ENCODE results near the gene CACNA2D4. TPM values are rescaled to one million over a fixed set of nuclear protein-coding genes. Genes with fewer than 3 reads are reported as not detected.

CACNA2D4 gene
- total RNA-seq, 4 donors from 2014 or later = 1.5 to 2.6 (median 2.0) TPM

- no peak for DNase-seq
- Histone ChIP-seq H3K9me3 (no peaks in the 10 kb centered on the region), H3K4me1 (no peaks in the 10 kb centered on the region), H3K27ac (no peak overlapping the region), H3K4me3 (replicated peaks in 1 of 3) (no peak overlapping the region), H3K36me3 (no peaks in the 10 kb centered on the region), H3K27me3 (no peaks in the 10 kb centered on the region)
- WGBS, 2 donors = 85 to 97% methylated on average over 8 of the region's 8 CpGs
- TF ChIP-seq, protein P1, sequence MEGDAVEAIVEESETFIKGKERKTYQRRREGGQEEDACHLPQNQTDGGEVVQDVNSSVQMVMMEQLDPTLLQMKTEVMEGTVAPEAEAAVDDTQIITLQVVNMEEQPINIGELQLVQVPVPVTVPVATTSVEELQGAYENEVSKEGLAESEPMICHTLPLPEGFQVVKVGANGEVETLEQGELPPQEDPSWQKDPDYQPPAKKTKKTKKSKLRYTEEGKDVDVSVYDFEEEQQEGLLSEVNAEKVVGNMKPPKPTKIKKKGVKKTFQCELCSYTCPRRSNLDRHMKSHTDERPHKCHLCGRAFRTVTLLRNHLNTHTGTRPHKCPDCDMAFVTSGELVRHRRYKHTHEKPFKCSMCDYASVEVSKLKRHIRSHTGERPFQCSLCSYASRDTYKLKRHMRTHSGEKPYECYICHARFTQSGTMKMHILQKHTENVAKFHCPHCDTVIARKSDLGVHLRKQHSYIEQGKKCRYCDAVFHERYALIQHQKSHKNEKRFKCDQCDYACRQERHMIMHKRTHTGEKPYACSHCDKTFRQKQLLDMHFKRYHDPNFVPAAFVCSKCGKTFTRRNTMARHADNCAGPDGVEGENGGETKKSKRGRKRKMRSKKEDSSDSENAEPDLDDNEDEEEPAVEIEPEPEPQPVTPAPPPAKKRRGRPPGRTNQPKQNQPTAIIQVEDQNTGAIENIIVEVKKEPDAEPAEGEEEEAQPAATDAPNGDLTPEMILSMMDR (IDR thresholded peaks at IDR 0.05) = no peak
- no peak for TF ChIP-seq POLR2A (IDR thresholded peaks at IDR 0.05)
- intact Hi-C loops (cut with DNase I) = no loop called here
These were observed 64.7 kb downstream of the CACNA2D4 start for GRCh38 chr12:1853716-1854115.

DNA sequence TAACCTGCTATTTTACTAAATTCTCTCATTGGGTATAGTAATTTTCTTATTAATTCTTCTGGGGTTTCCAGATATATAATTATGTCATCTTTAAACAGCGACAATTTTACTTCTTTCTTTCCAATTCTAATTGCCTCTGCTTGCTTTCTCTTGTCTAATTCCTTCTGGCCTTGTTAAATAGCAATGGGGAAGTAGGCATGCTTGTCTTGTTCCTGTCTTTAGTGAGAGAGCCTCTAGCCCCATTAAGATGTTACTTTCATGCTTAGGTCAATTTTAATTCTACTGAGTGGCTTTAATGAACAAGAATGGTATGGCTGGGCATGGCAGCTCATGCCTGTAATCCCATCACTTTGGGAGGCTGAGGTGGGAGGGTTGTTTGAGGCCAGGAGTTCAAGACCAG is 66.4 kb downstream of the CACNA2D4 start:
- intact Hi-C loops (cut with DNase I) = no loop called here
- H3K9me3 ChIP-seq = no peaks in the 10 kb centered on the region
- H3K27me3 ChIP-seq = no peaks in the 10 kb centered on the region
- no peak for TF ChIP-seq POLR2A (IDR thresholded peaks at IDR 0.05)
- TF ChIP-seq, protein P1 (IDR thresholded peaks at IDR 0.05) = no peak
- no peak overlapping the region for H3K27ac ChIP-seq
- WGBS, 2 donors = 91 to 94% methylated on average over 1 of the region's 1 CpG
- no peak overlapping the region for H3K4me3 ChIP-seq (replicated peaks in 1 of 3)
- no peaks in the 10 kb centered on the region for H3K4me1 ChIP-seq
- DNase-seq = no peak
- H3K36me3 ChIP-seq = no peaks in the 10 kb centered on the region

DNA sequence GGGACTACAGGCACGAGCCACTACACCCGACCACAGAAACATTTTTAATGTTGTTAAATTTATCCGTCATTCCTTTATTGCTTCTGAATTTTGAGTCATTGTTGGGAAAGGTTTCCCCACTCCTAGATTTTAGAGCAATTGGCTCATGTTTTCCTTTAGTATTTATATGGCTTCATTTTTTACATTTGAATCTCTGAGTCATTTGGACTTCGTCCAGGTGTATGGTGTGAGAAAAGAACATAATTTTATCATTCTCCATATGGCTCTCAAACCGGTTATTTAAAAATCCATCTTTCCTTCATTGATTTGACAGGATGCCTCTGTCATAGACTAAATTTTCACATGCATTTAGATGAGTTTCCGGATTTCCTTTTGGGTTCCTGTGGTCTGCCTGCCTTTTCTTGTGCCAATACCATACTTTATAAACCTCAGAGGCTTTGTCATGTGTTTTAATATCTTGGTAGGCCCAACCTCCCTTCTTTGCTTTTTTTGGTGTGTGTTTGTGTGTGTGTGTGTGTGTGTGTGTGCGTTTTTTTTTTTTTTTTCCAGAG is 67.2 kb downstream of the CACNA2D4 start:
- TF ChIP-seq POLR2A (IDR thresholded peaks at IDR 0.05) = no peak
- TF ChIP-seq, protein P1 (IDR thresholded peaks at IDR 0.05) = no peak
- H3K4me1 ChIP-seq = no peaks in the 10 kb centered on the region
- no peaks in the 10 kb centered on the region for H3K27me3 ChIP-seq
- H3K27ac ChIP-seq = no peak overlapping the region
- WGBS, 2 donors = 67 to 77% methylated on average over 7 of the region's 7 CpGs
- H3K36me3 ChIP-seq = no peaks in the 10 kb centered on the region
- DNase-seq = no peak
- no peak overlapping the region for H3K4me3 ChIP-seq (replicated peaks in 1 of 3)
- no peaks in the 10 kb centered on the region for H3K9me3 ChIP-seq
- intact Hi-C loops (cut with DNase I) = no loop called here

- TF ChIP-seq, protein P1 (IDR thresholded peaks at IDR 0.05) = no peak
- TF ChIP-seq POLR2A (IDR thresholded peaks at IDR 0.05) = no peak
- Histone ChIP-seq H3K4me3 (replicated peaks in 1 of 3) (no peak overlapping the region), H3K27ac (no peak overlapping the region), H3K27me3 (no peaks in the 10 kb centered on the region), H3K9me3 (no peaks in the 10 kb centered on the region), H3K4me1 (no peaks in the 10 kb centered on the region), H3K36me3 (no peaks in the 10 kb centered on the region)
- no peak for DNase-seq
- intact Hi-C loops (cut with DNase I) = no loop called here
- WGBS, 2 donors = 79 to 82% methylated on average over 6 of the region's 6 CpGs
These were observed 69.7 kb downstream of the CACNA2D4 start for GRCh38 chr12:1848745-1849144.

DNA sequence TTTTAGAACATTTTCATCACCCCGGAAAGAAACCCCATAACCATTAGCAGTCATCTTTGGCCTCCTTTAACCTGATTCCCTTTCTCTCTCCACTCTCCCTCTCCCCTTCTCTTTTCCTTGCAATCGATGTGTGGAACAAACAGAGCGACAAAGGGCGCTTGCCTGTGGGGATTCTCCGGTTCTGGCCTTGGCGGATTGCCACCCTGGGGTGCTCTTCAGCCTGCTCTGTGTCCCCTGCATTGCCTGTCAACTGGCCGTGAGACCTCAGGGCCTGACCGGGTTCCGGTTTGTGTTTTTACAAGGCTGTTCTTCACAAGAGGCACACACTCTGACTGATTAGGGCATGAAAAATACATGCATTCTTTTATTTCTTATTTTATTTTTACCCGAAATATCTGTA is 70.3 kb downstream of the CACNA2D4 start:
- DNase-seq = peak; percentile 72 to 73

More for the DNA sequence above, 70.3 kb downstream of the CACNA2D4 start:
- no peaks in the 10 kb centered on the region for H3K9me3 ChIP-seq
- H3K4me3 ChIP-seq (replicated peaks in 1 of 3) = no peak overlapping the region
- H3K4me1 ChIP-seq = no peaks in the 10 kb centered on the region
- TF ChIP-seq, protein P1 (IDR thresholded peaks at IDR 0.05) = no peak
- no peak for TF ChIP-seq POLR2A (IDR thresholded peaks at IDR 0.05)
- 15 to 30% methylated on average over 10 of the region's 10 CpGs for WGBS, 2 donors
- no peak overlapping the region for H3K27ac ChIP-seq
- H3K27me3 ChIP-seq = no peaks in the 10 kb centered on the region
- intact Hi-C loops (cut with DNase I) = no loop called here
- H3K36me3 ChIP-seq = no peaks in the 10 kb centered on the region

All from thyroid gland (tissue), 4 donors.